ENCODE measurements around the gene KIAA2012. TPM values are rescaled to one million over a fixed set of nuclear protein-coding genes. Genes with fewer than 3 reads are reported as not detected.

The KIAA2012 gene
- total RNA-seq, 1 donor from 2014 or later = not detected

GRCh38 chr2:202100176-202100575 lies 27.1 kb downstream of the KIAA2012 start:
- Mint-ChIP-seq H3K27ac (no peak overlapping the region), H3K36me3 (ENCODE audit: insufficient read depth) (no peaks in the 10 kb centered on the region), H3K4me3 (ENCODE audit: low read depth) (no peak overlapping the region), H3K9me3 (ENCODE audit: low read depth) (no peaks in the 10 kb centered on the region), H3K27me3 (no peaks in the 10 kb centered on the region), H3K4me1 (ENCODE audit: low read depth) (peaks cover 16% of the 10 kb centered on the region)
- no peak for DNase-seq (ENCODE audit: low spot score, unreplicated experiment)
- TF ChIP-seq, protein P1, sequence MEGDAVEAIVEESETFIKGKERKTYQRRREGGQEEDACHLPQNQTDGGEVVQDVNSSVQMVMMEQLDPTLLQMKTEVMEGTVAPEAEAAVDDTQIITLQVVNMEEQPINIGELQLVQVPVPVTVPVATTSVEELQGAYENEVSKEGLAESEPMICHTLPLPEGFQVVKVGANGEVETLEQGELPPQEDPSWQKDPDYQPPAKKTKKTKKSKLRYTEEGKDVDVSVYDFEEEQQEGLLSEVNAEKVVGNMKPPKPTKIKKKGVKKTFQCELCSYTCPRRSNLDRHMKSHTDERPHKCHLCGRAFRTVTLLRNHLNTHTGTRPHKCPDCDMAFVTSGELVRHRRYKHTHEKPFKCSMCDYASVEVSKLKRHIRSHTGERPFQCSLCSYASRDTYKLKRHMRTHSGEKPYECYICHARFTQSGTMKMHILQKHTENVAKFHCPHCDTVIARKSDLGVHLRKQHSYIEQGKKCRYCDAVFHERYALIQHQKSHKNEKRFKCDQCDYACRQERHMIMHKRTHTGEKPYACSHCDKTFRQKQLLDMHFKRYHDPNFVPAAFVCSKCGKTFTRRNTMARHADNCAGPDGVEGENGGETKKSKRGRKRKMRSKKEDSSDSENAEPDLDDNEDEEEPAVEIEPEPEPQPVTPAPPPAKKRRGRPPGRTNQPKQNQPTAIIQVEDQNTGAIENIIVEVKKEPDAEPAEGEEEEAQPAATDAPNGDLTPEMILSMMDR (IDR thresholded peaks at IDR 0.05; ENCODE audit: unreplicated experiment) = no peak

DNA sequence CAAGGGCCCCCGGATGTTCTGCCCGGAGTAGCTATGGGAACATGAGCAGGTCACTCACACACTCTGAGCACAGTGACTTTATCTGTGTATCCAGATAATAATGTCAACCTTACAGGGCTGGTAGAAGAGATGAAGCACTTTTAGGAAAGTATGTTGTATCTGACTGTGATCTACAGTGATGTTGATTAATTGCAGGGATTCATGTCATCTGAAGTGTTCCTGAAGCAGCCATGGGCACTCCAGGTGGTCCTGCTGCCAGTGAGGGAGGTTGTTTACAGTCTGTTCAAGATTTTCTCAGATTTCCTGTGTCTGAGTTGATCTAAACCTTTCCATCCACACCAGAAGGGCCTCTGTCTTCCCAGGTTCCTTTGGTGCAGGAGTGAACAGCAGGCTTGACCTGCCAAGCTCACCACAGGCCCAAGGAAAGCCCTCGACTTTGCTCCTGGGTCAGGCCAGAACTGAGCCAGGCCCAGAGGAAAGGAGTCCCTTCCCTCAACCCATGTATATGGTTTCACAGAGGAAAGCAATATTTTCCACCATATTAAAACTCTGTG lies 28.0 kb downstream of the KIAA2012 start:
- Mint-ChIP-seq H3K36me3 (ENCODE audit: insufficient read depth) (no peaks in the 10 kb centered on the region), H3K4me3 (ENCODE audit: low read depth) (no peak overlapping the region), H3K27me3 (peaks cover 3% of the 10 kb centered on the region), H3K27ac (peak overlapping the region; percentile 73), H3K4me1 (ENCODE audit: low read depth) (peaks cover 16% of the 10 kb centered on the region), H3K9me3 (ENCODE audit: low read depth) (no peaks in the 10 kb centered on the region)
- no peak for DNase-seq (ENCODE audit: low spot score, unreplicated experiment)
- TF ChIP-seq, protein P1 (IDR thresholded peaks at IDR 0.05; ENCODE audit: unreplicated experiment) = no peak

GRCh38 chr2:202102425-202103000 lies 29.5 kb downstream of the KIAA2012 start:
- no peaks in the 10 kb centered on the region for H3K36me3 Mint-ChIP-seq (ENCODE audit: insufficient read depth)
- H3K4me3 Mint-ChIP-seq (ENCODE audit: low read depth) = no peak overlapping the region
- H3K4me1 Mint-ChIP-seq (ENCODE audit: low read depth) = peaks cover 16% of the 10 kb centered on the region
- H3K27me3 Mint-ChIP-seq = peaks cover 3% of the 10 kb centered on the region
- DNase-seq (ENCODE audit: low spot score, unreplicated experiment) = no peak
- H3K9me3 Mint-ChIP-seq (ENCODE audit: low read depth) = no peaks in the 10 kb centered on the region
- TF ChIP-seq, protein P1 (IDR thresholded peaks at IDR 0.05; ENCODE audit: unreplicated experiment) = no peak
- no peak overlapping the region for H3K27ac Mint-ChIP-seq

DNA sequence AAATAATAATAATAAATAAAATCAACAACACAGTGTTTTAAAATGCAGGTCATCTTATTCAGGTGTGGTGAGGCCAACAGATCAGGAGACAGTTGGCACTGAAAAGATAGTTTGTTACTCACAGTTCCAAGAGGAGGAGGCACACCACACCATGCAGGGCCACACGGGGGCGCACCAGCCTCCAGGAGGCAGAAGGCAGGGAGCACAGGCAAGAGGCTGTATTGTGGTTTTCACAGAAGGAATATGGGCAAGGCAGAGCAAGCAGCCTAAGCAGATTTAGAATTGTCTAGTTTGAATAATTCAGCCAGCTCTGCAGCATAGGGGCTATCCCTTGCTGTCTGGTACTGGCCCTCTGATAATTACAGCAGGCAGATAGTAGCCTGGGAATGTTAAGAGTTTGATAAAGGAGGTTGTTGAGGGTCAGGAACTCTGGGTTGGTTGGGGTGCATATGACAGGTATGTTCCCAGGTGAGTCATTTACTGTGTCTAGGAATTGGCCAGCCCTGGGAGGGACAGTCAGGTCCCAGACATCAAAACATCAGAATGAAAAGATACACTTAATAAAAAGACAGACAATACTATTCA lies 31.3 kb downstream of the KIAA2012 start:
- H3K27ac Mint-ChIP-seq = no peak overlapping the region
- no peak overlapping the region for H3K4me3 Mint-ChIP-seq (ENCODE audit: low read depth)
- H3K27me3 Mint-ChIP-seq = peaks cover 3% of the 10 kb centered on the region
- H3K9me3 Mint-ChIP-seq (ENCODE audit: low read depth) = no peaks in the 10 kb centered on the region
- peaks cover 15% of the 10 kb centered on the region for H3K4me1 Mint-ChIP-seq (ENCODE audit: low read depth)
- TF ChIP-seq, protein P1 (IDR thresholded peaks at IDR 0.05; ENCODE audit: unreplicated experiment) = peak; percentile 77
- DNase-seq (ENCODE audit: low spot score, unreplicated experiment) = peak; percentile 29
- H3K36me3 Mint-ChIP-seq (ENCODE audit: insufficient read depth) = no peaks in the 10 kb centered on the region

DNA sequence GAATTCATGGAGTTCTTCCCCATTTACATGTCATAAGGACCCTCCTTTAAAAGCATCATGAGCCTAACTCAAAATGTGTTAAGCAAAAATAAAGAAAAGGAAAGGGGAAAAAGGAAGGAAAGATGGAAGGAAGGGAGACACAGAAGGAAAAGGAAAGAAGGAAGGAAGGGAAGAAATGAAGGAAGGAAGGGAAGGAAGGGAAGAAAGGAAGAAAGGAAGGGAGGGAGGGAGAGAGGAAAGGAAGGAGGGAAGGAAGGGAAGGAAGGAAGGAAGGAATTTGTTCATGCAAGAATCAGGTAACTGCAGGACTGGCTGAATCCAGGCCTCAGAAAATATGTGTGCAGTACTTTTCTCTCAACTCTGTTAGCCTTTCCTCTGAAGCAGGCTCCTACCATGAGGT lies 32.0 kb downstream of the KIAA2012 start:
- H3K27ac Mint-ChIP-seq = no peak overlapping the region
- H3K27me3 Mint-ChIP-seq = peaks cover 9% of the 10 kb centered on the region
- H3K36me3 Mint-ChIP-seq (ENCODE audit: insufficient read depth) = no peaks in the 10 kb centered on the region
- no peaks in the 10 kb centered on the region for H3K9me3 Mint-ChIP-seq (ENCODE audit: low read depth)
- no peak for DNase-seq (ENCODE audit: low spot score, unreplicated experiment)
- TF ChIP-seq, protein P1 (IDR thresholded peaks at IDR 0.05; ENCODE audit: unreplicated experiment) = no peak
- peaks cover 12% of the 10 kb centered on the region for H3K4me1 Mint-ChIP-seq (ENCODE audit: low read depth)
- no peak overlapping the region for H3K4me3 Mint-ChIP-seq (ENCODE audit: low read depth)
